Neuronal stem cell (in vitro differentiated cells): Measurements from ENCODE around the gene RPUSD1.
A peak's percentile ranks its signal among the peaks of the same experiment; 100 is the strongest.

ENCODE experiments used
- DNase-seq: peaks from one replicate; pipeline ENCODE4 v3.0.0-alpha.2; 2013; ENCODE audit warnings: low spot score
- H2AFZ ChIP-seq: one replicate; pipeline ENCODE4 v1.6.1; 2013; ENCODE audit warnings: mild to moderate bottlenecking, low read length, inconsistent platforms
- H2AK5ac ChIP-seq: 2 replicates; pipeline ENCODE4 v1.6.1; 2013; ENCODE audit warnings: low read depth, mild to moderate bottlenecking, inconsistent platforms, low read length, moderate library complexity, mixed read lengths
- H2BK120ac ChIP-seq: 2 replicates; pipeline ENCODE4 v1.6.1; 2013; ENCODE audit warnings: low read depth, mild to moderate bottlenecking, inconsistent platforms, low read length, moderate library complexity, mixed read lengths
- H2BK12ac ChIP-seq: one replicate; pipeline ENCODE4 v1.6.1; 2013; ENCODE audit warnings: low read length, inconsistent platforms
- H2BK15ac ChIP-seq: 2 replicates; pipeline ENCODE4 v1.6.1; 2013; ENCODE audit warnings: mild to moderate bottlenecking, low read length, inconsistent platforms, mixed read lengths
- H2BK5ac ChIP-seq: one replicate; pipeline ENCODE4 v1.6.1; 2013; ENCODE audit warnings: inconsistent platforms, mild to moderate bottlenecking, low read length, moderate library complexity
- H3K14ac ChIP-seq: one replicate; pipeline ENCODE4 v1.6.1; 2013; ENCODE audit warnings: low read length, inconsistent platforms
- H3K18ac ChIP-seq: 2 replicates; pipeline ENCODE4 v1.6.1; 2013; ENCODE audit warnings: low read length, inconsistent platforms
- H3K23ac ChIP-seq: 2 replicates; pipeline ENCODE4 v1.6.1; 2013; ENCODE audit warnings: low read depth, mild to moderate bottlenecking, mixed read lengths, low read length, inconsistent platforms; ENCODE audit not compliant: poor library complexity
- H3K27ac ChIP-seq: replicated peaks from 3 replicates; pipeline ENCODE4 v1.5.1; 2013; ENCODE audit warnings: low read length, inconsistent platforms
- H3K27me3 ChIP-seq, 3 experiments: 2 replicates each; pipeline ENCODE4 v1.6.1; 2013; ENCODE audit warnings: low read length in 3 of 3, mild to moderate bottlenecking in 2 of 3, inconsistent platforms in 1 of 3, low read depth in 1 of 3, mixed read lengths in 1 of 3, moderate library complexity in 1 of 3; ENCODE audit not compliant: control insufficient read depth in 3 of 3, insufficient read depth in 3 of 3
- H3K36me3 ChIP-seq, 2 donors: replicated peaks in 1 of 2; 2 replicates each; pipeline ENCODE4 v1.6.1; 2013; ENCODE audit warnings: low read length in 2 of 2; ENCODE audit not compliant: control insufficient read depth in 2 of 2, insufficient read depth in 2 of 2
- H3K4ac ChIP-seq: 2 replicates; pipeline ENCODE4 v1.6.1; 2013; ENCODE audit warnings: inconsistent platforms, mild to moderate bottlenecking, low read length, moderate library complexity
- H3K4me1 ChIP-seq, 2 donors: 1 replicate in 1 of 2; 2 replicates in 1 of 2; pipeline ENCODE4 v1.6.1; 2013; ENCODE audit warnings: low read length in 2 of 2, low read depth in 1 of 2; ENCODE audit not compliant: control insufficient read depth in 2 of 2, insufficient read depth in 1 of 2
- H3K4me2 ChIP-seq: one replicate; pipeline ENCODE4 v1.6.1; 2013; ENCODE audit warnings: mild to moderate bottlenecking, low read length, inconsistent platforms; ENCODE audit not compliant: insufficient read depth, poor library complexity, severe bottlenecking
- H3K4me3 ChIP-seq, 2 donors: 2 replicates each; pipeline ENCODE4 v1.5.1; 2013; ENCODE audit warnings: low read length in 2 of 2, mild to moderate bottlenecking in 2 of 2, inconsistent platforms in 1 of 2, moderate library complexity in 1 of 2
- H3K79me1 ChIP-seq: one replicate; pipeline ENCODE4 v1.6.1; 2013; ENCODE audit warnings: low read depth, mild to moderate bottlenecking, inconsistent platforms, low read length, moderate library complexity
- H3K9ac ChIP-seq: one replicate; pipeline ENCODE4 v1.6.1; 2013; ENCODE audit warnings: mild to moderate bottlenecking, low read depth, low read length, inconsistent platforms; ENCODE audit not compliant: poor library complexity
- H3K9me3 ChIP-seq, 2 donors: replicated peaks in 1 of 2; 2 replicates each; pipeline versions ENCODE3 to v1.6.1; 2013; ENCODE audit warnings: low read length in 2 of 2, mild to moderate bottlenecking in 2 of 2, inconsistent platforms in 1 of 2, low read depth in 1 of 2, mixed read lengths in 1 of 2, moderate library complexity in 1 of 2; ENCODE audit not compliant: control insufficient read depth in 2 of 2, insufficient read depth in 1 of 2
- H4K8ac ChIP-seq: one replicate; pipeline ENCODE4 v1.6.1; 2013; ENCODE audit warnings: low read depth, mild to moderate bottlenecking, inconsistent platforms, low read length, moderate library complexity
- H4K91ac ChIP-seq: one replicate; pipeline ENCODE4 v1.6.1; 2013; ENCODE audit warnings: low read length, low read depth, mild to moderate bottlenecking, inconsistent platforms; ENCODE audit not compliant: poor library complexity
- WGBS, 2 donors: extraction: QIAGEN DNeasy Blood & Tissue Kit; methylation state at CpG; one replicate each; pipeline ENCODE4 v1.1.7; 2013; ENCODE audit warnings: missing lambda C conversion rate in 2 of 2, mixed read lengths in 1 of 2; ENCODE audit not compliant: insufficient read length in 2 of 2, insufficient replicate concordance in 1 of 2; ENCODE audit errors: extremely low coverage in 2 of 2; 5-methylcytosine and 5-hydroxymethylcytosine counted together

The RPUSD1 gene

GRCh38 chr16:830871-831570 lies 42.8 kb upstream of the RPUSD1 start:
- no peak overlapping the region for H3K23ac ChIP-seq
- H2AK5ac ChIP-seq = peak overlapping the region; percentile 74
- H3K4me1 ChIP-seq = no peaks in the 10 kb centered on the region
- no peaks in the 10 kb centered on the region for H3K79me1 ChIP-seq
- H3K9me3 ChIP-seq = peaks cover under 1 to 14% of the 10 kb centered on the region in 2 donors
- H2BK5ac ChIP-seq = peak overlapping the region; percentile 75
- H3K27ac ChIP-seq = no peak overlapping the region
- peaks cover 0 to 25% (median 2%) of the 10 kb centered on the region in 3 experiments for H3K27me3 ChIP-seq
- H3K4me3 ChIP-seq = no peak overlapping the region
- H3K36me3 ChIP-seq = no peaks in the 10 kb centered on the region
- H4K8ac ChIP-seq = no peak overlapping the region
- H2BK120ac ChIP-seq = no peak overlapping the region
- no peak overlapping the region for H2AFZ ChIP-seq
- peak overlapping the region; percentile 41 for H2BK12ac ChIP-seq
- H4K91ac ChIP-seq = no peak overlapping the region
- peak overlapping the region; percentile 71 for H3K14ac ChIP-seq
- DNase-seq = no peak
- no CpG with 5 or more reads among the region's 24 CpGs for WGBS, 2 donors
- H3K9ac ChIP-seq = no peak overlapping the region
- no peak overlapping the region for H3K18ac ChIP-seq
- H2BK15ac ChIP-seq = peak overlapping the region; percentile 37
- no peak overlapping the region for H3K4ac ChIP-seq
- no peak overlapping the region for H3K4me2 ChIP-seq

- peak overlapping the region; percentile 37 for H2BK15ac ChIP-seq
- peak overlapping the region; percentile 71 for H3K14ac ChIP-seq
- DNase-seq = no peak
- no peaks in the 10 kb centered on the region for H3K79me1 ChIP-seq
- H3K4me3 ChIP-seq = peak overlapping the region in 1 of 2 donors; percentile 30
- H4K91ac ChIP-seq = no peak overlapping the region
- H3K36me3 ChIP-seq = no peaks in the 10 kb centered on the region
- H3K27me3 ChIP-seq = peaks cover 0 to 32% (median 0%) of the 10 kb centered on the region in 3 experiments
- H3K9me3 ChIP-seq = peaks cover 0 to 8% of the 10 kb centered on the region in 2 donors
- no peak overlapping the region for H2AFZ ChIP-seq
- H2BK12ac ChIP-seq = no peak overlapping the region
- H3K4me2 ChIP-seq = no peak overlapping the region
- no peak overlapping the region for H3K27ac ChIP-seq
- H2AK5ac ChIP-seq = peak overlapping the region; percentile 68
- no peak overlapping the region for H3K4ac ChIP-seq
- H3K4me1 ChIP-seq = no peaks in the 10 kb centered on the region
- no CpG with 5 or more reads among the region's 43 CpGs for WGBS, 2 donors
- H4K8ac ChIP-seq = no peak overlapping the region
- no peak overlapping the region for H3K18ac ChIP-seq
- H3K9ac ChIP-seq = no peak overlapping the region
- no peak overlapping the region for H2BK120ac ChIP-seq
- peak overlapping the region; percentile 55 for H3K23ac ChIP-seq
- peak overlapping the region; percentile 87 for H2BK5ac ChIP-seq
Observed at GRCh38 chr16:830107-830870, 42.1 kb upstream of the RPUSD1 start.

GRCh38 chr16:828891-829290 lies 40.7 kb upstream of the RPUSD1 start:
- H3K9me3 ChIP-seq = peaks cover 3 to 5% of the 10 kb centered on the region in 2 donors
- H3K4me1 ChIP-seq = no peaks in the 10 kb centered on the region
- H3K18ac ChIP-seq = peak overlapping the region; percentile 57
- no CpG with 5 or more reads among the region's 17 CpGs for WGBS, 2 donors
- H3K14ac ChIP-seq = no peak overlapping the region
- H2AK5ac ChIP-seq = no peak overlapping the region
- no peak overlapping the region for H3K9ac ChIP-seq
- H2AFZ ChIP-seq = no peak overlapping the region
- H4K8ac ChIP-seq = no peak overlapping the region
- H3K4me2 ChIP-seq = no peak overlapping the region
- no peak for DNase-seq
- no peak overlapping the region for H2BK120ac ChIP-seq
- H3K79me1 ChIP-seq = peaks cover 2% of the 10 kb centered on the region
- no peak overlapping the region for H2BK12ac ChIP-seq
- no peak overlapping the region for H3K4ac ChIP-seq
- H3K23ac ChIP-seq = no peak overlapping the region
- no peak overlapping the region for H4K91ac ChIP-seq
- H3K4me3 ChIP-seq = no peak overlapping the region
- H2BK5ac ChIP-seq = no peak overlapping the region
- no peak overlapping the region for H2BK15ac ChIP-seq
- H3K27ac ChIP-seq = no peak overlapping the region
- no peaks in the 10 kb centered on the region for H3K36me3 ChIP-seq
- H3K27me3 ChIP-seq = peaks cover 0 to 38% (median 0%) of the 10 kb centered on the region in 3 experiments

GRCh38 chr16:827513-827912 lies 39.3 kb upstream of the RPUSD1 start:
- Histone ChIP-seq H2BK5ac (no peak overlapping the region), H2AK5ac (peak overlapping the region; percentile 11), H2AFZ (no peak overlapping the region), H3K9me3 (peaks cover 10 to 11% of the 10 kb centered on the region in 2 donors), H3K4me2 (no peak overlapping the region), H4K91ac (no peak overlapping the region), H3K23ac (peak overlapping the region; percentile 65), H3K4ac (no peak overlapping the region), H3K4me3 (no peak overlapping the region), H3K79me1 (peaks cover 2% of the 10 kb centered on the region), H3K18ac (no peak overlapping the region), H3K14ac (peak overlapping the region; percentile 12), H3K27ac (no peak overlapping the region), H3K36me3 (no peaks in the 10 kb centered on the region), H2BK12ac (no peak overlapping the region), H2BK120ac (no peak overlapping the region), H4K8ac (no peak overlapping the region), H2BK15ac (peak overlapping the region; percentile 38), H3K4me1 (no peaks in the 10 kb centered on the region), H3K27me3 (peaks cover 0 to 44% (median 0%) of the 10 kb centered on the region in 3 experiments), H3K9ac (peak overlapping the region; percentile 78)
- no CpG with 5 or more reads among the region's 24 CpGs for WGBS, 2 donors
- no peak for DNase-seq
